HG03558 (cell line): ENCODE measurements around the gene RBPMS2.

Experiments
- ATAC-seq: cut with Tn5 transposase; IDR thresholded peaks from one replicate; pipeline ENCODE4 v1.9.1; 2021; ENCODE audit warnings: moderate number of reproducible peaks; ENCODE audit not compliant: unreplicated experiment; ENCODE audit errors: extremely low read depth

Gene RBPMS2

DNA sequence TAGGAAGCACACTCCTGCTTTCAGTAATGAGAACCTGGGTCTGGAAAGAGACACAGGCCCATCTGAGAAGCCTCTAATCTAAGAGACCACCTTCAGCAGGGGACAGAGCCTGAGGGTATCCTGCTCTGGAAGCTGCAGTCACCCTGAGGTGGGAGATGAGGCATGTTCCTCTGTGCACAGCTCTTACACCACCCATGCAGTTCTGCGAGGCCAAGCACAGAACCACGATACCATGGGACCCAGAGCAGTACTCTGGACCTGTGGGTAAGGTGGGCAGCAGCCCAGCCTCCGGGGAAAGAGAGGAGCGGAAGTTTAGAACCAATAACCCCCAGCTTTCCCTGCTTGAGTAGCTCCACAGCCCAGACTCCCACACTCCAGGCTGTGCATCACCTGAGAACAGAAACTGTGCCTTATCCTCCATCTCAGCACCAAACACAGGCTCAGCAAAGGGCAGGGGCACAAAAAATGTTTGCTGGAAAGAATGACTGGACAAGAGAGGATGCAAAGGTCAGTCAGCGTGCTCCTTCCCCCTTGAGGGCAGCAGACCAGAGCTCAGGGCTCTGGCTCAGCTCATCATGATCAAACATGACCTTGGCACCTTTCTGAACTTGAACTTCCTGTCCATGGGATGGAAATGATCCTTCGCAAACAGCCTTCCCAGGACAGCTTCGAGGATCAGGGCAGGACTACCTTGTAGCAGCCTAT lies 43.1 kb downstream of the RBPMS2 start:
- ATAC-seq, result no peak

DNA sequence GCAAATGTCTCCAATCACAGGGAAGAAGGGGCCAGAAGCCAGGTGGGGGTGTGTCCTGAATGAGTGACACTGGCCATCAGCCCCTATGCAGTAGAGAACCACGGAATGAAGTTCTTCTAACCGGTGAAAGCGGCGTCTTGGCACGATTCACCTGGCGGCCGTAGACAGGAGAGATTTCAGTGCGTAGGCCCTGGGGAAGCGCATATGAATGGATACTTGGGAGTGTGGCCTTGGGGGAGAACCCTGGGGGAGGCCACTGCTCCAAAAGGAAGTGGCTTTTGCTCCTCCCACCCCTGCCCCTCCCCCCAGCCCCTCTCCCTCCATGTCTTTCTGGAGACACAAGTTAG lies 43.6 kb downstream of the RBPMS2 start:
- no peak for ATAC-seq

DNA sequence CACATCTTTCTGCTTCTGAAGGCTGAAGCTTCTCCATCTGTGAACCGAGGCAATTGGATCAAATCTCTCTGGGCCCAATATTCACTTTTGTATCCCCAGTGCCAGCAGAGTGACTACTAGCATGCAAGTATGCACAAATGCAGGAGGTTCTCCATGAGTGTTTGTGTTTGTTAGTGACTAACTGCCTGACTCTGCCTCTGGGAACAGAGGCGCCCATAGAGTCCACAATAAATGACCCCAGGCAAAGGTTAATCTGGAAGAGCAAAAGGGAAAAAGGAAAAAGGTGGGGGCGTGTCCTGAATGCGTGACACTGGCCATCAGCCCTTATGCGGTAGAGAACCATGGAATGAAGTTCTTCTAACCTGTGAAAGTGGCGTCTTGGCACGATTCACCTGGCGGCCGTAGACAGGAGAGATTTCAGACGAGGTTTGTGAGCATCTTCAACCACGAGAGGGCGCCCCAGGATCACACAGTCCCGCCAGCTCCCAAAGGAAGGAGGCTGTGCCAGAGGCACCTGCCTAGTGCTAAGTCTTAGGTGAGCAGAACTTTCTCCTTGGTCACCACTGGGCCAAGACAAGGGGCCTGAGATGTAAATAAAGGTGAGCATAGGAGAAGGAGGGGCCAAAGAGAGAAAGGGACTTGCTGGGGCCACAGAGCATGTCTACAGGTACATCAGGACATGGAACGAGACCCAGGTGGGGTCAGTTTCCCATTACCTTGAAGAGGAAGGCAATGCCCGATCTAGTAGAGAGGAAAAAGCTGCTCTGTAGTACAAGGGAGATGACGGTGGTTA lies 44.2 kb downstream of the RBPMS2 start:
- no peak for ATAC-seq

DNA sequence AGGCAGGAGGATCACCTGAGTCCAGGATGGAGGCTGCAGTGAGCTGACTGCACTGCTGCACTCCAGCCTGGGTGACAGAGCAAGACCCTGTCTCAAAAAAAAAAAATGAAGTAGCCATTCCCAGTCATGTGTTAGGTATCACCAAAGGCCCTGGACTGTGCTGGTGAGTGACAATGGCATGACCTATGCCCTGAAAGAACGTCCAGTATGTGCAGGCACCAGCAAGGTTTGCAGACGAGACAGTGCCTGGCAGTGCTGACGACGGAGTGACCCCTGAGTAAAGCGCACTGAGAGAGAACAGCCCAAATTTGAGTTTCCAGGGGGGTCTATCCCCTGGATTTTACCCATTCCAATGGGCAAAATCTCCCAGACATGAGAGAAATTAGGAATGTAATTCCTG lies 45.2 kb downstream of the RBPMS2 start:
- no peak for ATAC-seq

DNA sequence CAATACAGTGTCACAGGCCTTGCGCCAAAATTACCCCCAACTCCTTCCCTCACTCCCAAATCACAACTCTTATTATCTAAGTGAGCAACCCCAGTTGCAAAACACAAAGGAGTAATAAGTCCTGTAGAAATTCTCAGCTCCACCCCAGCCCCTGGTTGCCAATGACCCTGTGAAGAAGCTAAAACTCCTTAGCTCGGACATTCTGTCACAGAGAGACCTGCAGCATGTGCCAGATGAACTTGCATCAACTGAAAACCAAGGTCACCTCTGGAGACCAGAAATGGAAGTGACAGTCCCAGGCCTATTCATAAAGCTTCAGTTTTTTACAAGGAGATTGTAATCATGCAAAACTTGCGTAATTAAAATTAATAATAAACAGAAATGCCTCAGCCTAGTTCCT lies 55.2 kb downstream of the RBPMS2 start:
- no peak for ATAC-seq

DNA sequence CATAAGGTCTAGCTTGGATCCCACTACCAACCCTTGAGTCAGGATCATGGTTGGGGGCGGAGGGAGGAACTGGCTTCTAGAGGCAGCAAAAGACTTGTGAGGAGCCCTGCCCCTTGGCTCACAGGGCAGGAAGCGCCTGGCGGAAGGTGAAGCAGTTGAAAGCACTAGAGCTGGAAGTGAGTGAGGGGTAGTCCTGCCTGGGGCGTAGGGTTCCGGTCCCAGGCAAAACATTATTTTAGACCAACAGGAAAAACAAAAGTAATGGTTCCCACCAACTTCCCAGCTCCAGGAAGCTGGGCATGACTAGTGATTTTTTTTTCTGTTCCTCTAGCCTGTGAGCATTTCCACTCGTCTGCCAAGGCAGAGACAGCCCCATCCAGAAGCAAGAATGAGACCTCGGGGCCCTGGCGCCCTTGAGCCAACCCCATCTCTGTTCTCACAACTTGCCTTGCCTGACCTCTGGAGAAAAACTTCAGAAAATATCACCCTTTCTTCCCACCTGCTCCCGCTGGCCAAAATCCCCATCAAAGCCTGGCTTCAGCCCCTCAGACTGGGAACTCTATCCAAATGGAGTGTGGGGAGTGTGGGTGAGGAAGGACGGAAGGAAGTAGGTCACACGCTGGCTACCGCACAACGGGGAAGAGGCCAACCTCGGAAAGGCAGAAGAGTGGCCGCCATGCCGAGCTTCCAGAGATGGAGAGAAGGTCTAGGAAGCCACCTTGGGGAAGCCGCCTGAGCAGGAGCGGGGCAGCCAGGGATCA lies 57.5 kb downstream of the RBPMS2 start:
- ATAC-seq, result no peak

DNA sequence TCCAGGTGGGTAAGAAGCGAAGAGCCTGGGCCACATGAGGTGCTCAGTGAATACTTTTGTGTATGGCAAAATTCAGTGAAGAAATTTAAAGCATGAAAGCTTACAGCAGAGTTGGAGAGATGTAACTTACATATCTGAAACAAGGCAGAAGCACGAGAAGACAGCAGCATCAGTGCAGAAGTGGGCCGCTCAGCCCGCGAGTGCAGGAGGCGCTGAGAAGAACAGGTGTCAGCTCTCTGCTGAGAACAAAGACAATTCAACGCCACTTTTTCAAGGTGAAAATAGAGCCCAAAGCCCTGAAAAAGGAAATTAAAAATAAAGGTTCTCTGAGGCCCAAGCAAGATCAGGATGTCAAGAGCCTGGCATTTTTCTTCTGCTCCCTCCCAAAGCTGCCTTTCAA lies 58.3 kb downstream of the RBPMS2 start:
- no peak for ATAC-seq

DNA sequence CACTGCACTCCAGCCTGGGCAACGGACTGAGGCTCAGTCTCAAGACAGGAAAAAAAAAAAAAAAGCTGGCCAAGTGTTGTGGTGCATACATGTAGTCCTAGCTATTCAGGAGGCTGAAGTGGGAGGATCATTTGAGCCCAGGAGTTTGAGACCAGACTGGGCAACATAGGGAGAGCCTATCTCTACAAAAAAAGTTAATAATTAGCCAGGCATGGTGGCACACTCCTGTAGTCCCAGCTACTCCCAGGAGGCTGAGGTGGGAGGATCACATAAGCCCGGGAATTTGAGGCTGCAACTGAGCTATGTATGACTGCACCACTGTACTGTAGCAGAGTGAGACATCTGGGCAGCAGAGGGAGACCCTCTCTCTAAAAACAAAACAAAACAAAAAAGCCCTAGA lies 58.9 kb downstream of the RBPMS2 start:
- ATAC-seq, result no peak

DNA sequence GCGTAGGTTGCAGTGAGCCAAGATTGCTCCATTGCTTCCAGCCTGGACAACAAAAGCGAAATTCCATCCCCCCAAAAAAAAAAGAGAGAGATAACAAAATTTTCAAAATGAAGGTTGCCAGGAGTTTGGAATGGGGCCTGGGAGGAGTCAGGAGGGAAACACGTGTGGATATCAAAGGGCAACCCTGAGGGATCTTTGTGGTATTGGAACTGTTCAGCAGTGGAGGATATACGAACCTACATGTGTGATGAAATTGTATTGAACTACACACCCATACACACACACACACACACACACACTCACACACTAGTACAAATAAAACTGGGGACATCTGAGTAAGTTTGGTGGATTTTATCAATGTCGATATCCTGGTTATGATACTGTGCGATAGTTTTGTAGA lies 61.8 kb downstream of the RBPMS2 start:
- ATAC-seq, result no peak

DNA sequence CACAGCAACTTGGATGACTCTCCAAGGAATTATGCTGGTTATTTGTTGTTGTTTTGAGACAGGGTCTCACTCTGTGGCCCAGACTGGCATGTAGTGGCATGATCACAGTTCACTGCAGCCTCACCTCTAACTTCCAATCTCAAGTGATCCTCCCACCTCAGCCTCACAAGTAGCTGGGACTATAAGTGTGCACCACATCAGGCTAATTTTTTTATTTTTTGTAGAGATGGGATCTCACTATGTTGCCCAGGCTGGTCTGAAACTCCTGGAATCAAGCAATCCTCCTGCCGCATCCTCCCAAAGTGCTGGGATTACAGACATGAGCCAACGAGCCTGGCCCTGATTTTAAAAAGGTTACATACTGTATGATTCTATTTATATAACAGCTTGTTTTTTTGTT lies 63.0 kb downstream of the RBPMS2 start:
- ATAC-seq, result no peak

DNA sequence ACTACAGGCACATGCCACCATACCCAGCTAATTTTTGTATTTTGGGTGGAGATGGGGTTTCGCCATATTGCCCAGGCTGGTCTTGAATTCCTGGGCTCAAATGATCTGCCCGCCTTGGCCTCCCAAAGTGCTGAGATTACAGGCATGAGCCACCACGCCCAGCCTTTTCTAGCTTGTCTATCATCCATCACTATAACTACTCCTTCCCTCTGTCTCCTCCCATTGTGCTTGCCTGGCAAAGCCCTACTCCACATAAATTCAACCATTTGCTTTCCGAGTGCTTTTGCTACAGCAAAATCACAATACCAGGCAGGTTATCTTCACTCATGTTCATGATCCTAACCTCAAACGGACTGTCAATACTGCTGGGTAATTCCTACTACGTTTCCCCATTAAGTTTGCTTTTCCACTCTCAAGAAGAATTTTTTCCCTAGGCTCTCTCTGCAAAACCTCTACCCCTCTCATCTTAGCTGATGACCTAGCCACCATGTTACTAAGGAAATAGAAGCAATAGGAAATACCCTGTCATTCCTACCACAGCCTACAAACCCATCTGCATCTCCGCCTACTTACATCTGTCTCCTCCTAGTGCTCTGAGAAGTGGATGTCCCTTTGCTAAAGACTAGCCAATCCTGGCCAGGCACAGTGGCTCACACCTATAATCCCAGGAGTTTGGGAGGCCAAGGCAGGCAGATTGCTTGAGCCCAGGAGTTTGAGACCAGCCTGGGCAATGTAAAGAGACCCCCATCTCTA lies 64.5 kb downstream of the RBPMS2 start:
- ATAC-seq, result no peak

DNA sequence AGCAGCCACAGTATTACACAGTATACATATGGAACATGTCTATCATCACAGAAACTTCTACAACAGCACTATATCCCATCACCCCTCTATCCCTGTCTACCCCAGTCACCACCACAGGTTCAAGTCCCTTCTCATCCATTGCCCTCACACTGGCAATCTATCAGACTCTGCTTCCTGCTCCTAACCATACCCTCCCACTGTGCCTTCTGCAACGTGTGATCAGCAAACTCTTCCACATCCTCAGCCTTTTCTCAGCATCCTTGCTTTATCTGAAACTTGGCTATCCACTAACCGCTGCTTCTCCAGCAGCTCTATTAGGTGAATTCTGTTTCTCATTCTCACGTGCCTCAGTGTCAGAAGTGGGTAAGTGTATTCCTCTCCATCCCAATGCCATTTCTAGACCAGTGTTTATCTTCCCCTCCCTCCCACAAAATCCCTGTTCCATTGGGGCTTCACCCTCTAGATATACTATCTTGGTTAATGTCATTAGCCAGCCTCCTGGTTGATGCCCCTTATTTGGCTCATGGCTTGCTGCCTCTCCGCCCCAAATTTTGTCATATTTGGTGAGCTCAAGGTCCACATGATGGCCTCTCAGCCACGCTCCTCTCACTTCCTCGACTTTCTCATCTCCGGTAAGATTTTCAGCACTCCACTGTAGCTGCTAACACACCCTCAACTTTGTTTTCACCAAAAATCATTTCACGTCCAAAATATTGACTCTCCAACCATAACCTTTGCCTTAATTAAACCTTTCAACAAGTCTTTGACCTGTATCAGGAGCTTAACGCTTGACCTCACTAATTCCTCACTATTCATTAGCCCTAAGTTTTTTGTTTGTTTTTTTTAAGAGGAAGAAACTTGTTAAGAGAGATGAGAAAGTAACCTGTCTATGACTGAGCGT lies 69.1 kb downstream of the RBPMS2 start:
- ATAC-seq, result no peak

DNA sequence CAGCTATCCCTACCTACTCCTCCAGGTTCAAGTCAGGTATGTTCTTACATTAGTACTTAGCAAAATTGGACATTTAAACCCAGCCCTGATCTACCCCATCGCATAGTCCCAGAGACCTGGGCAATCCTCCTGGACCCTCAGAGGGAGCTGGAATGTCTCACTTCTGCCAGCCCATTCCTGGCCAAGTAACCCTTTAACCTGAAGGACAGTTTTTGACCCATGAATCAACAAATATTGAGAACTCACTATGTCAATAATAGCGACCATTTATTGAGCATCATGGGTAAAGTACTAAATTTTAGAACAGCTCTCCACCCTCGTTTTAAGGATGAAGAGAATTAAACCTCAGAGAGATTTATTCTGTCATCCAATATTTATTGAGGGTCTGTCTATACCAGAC lies 70.4 kb downstream of the RBPMS2 start:
- no peak for ATAC-seq

DNA sequence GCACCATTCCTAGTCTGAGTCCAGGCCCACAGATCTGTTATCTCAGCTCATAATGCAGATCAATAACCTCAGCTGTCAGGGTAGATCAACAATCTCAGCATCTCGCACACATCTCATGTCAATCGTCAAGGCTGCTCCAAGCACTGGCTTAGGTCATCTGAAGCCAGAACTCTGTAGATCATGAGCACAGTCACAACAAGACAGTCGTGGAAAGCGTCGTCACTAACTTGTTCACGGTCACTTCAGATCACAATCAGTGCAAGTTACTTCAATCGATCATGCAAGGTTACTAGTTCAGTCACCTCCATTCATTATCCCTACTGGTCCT lies 71.8 kb downstream of the RBPMS2 start:
- peak; percentile 13 for ATAC-seq

DNA sequence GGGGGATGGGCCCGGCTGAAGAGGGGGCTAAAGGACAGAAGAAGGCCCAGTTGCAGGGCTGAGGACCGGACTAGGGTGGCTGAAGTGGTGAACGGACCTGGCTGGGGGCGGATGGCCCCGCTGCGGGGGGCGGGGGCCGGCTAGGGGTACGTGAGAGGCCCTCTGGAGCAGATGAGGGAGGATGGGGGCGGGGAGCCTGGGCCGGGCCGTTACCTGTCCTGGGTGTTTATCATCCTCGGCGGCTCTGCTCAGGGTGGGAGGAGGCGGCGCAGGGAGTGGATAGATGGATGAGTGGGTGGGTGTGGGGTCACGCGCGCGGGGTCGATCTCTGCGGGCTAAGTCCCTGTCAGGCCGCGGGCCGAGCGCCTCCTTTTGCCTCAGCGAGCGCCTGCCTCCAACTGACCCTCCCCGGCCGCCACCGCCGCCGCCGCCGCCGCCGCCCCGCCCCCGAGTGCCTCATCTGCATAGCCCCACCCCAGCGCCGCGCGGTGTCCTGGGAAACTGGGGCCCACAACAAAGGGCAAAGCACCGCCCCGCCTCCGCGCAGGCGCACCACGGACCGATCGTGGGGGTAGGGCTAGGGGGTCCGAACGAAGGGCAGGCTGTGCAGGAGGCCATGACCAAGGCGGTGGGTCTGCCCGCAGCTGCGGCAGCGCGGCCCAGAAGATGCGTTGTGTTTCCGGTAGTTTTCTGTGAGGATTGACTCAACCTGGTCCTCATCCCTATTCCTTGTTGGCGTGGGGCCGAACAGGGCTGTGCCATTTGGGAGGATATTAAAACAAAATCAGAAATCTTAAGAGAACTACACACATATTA lies 72.4 kb downstream of the RBPMS2 start:
- peak; percentile 43 for ATAC-seq

DNA sequence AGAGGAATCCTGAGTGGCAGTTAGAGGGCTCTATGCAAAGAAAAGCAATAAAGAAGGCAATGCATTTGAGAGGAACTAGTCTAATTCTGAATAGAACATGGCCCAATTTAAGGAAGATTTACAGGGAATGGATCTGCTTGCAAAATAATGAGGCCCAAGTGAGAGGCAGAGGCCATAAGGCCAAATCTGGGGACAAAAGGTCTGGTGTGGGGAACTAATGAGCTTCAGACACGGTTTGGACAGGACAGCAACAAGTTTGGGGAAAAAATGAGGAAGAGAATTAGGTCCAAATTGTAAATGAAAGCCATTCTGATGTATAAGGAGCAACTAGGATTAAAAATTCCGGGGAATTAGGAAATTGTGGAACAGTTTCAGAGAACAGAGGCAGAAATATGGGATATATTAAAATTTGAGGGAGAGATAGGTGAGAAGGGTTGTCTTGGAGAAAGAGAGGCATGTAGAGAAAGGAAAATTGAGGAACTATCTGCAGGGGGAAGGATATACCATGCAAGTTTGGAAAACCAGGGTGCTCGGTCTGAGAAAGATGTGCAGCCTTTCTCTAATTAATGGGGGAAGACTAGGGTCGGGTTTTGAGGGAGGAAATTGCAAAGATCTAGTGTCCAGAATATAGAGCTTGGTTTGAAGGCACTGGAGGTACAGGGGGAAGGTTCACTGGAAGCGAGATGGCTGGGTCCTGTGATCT lies 73.8 kb downstream of the RBPMS2 start:
- no peak for ATAC-seq

DNA sequence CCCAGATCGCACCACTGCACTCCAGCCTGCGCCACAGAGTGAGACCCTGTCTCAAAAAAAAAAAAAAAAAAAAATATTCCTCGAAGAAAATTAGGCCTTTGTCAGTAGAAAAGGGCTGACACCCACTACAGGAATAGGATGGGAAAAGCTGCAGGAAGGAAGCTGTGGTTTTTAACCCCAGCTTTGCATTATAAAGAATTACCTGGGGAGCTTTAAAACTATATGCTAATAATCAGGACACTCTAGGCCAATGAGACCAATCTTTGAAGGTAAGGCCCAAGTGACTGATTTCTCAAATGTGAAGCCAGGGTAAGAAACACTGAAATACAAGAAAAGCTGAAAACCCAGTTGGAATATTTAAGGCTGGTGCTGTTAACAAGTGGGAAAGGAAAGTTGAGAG lies 74.3 kb downstream of the RBPMS2 start:
- ATAC-seq, result no peak

DNA sequence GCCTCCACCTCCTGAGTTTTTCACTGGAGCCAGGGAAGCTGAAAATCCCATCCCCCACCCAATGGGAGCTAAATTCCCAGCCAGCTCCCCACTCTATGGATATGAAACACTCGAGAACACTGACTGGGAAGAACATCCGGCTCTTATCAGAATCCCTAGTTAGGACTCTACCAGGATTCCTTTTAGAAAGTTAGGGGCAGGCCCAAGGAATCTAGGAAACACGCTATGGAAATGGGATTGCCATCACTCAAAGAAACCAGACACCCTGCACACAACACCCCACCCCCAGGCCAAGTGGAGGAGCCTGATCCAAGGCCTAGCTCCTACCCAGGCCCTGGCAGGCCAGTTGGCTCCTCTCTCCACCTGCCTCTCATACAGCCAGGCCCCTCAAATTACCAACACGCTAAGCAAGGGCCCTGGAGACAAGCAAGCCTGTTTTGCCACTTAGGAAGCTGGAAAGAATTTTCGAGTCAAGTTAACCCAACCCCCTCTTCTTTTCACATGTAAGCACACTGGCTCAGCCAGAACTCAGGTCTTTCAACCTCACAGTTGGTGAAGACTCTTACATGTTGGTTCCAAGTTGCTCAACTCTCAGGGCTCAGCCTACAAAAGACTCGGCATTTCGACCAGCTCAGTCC lies 75.5 kb downstream of the RBPMS2 start:
- no peak for ATAC-seq
